OCI-LY7 (cell line): Measurements from ENCODE around the gene SPECC1L.
"Not testable (repeated sequence)": the region's sequence is repeated elsewhere in the genome, so short reads cannot be mapped to it uniquely, and the experiment has no call there.

Experiments
- EZH2phosphoT487 ChIP-seq: fragments of 200-600 bp; sonication (generic); IDR thresholded peaks from 2 replicates; pipeline ENCODE4 v1.6.1; 2018; ENCODE audit warnings: low read depth, borderline replicate concordance, mild to moderate bottlenecking, mixed run types, antibody characterized with exemption, low read length, moderate library complexity, mixed read lengths
- TF ChIP-seq, protein P1 (sequence below): fragments of 200-600 bp; sonication (generic); conservative IDR thresholded peaks from 2 replicates; pipeline ENCODE4 v1.5.1; 2014; ENCODE audit warnings: mild to moderate bottlenecking, antibody characterized with exemption, low read length, moderate library complexity, mixed read lengths

GRCh38 chr22:24317511-24317910 is 46.9 kb downstream of the SPECC1L start:
- TF ChIP-seq, protein P1, sequence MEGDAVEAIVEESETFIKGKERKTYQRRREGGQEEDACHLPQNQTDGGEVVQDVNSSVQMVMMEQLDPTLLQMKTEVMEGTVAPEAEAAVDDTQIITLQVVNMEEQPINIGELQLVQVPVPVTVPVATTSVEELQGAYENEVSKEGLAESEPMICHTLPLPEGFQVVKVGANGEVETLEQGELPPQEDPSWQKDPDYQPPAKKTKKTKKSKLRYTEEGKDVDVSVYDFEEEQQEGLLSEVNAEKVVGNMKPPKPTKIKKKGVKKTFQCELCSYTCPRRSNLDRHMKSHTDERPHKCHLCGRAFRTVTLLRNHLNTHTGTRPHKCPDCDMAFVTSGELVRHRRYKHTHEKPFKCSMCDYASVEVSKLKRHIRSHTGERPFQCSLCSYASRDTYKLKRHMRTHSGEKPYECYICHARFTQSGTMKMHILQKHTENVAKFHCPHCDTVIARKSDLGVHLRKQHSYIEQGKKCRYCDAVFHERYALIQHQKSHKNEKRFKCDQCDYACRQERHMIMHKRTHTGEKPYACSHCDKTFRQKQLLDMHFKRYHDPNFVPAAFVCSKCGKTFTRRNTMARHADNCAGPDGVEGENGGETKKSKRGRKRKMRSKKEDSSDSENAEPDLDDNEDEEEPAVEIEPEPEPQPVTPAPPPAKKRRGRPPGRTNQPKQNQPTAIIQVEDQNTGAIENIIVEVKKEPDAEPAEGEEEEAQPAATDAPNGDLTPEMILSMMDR, result not testable (repeated sequence)
- not testable (repeated sequence) for TF ChIP-seq EZH2phosphoT487
